GM12878 (cell line): ENCODE results near the gene PIAS1. TPM values are rescaled to one million over a fixed set of nuclear protein-coding genes. Genes with fewer than 3 reads are reported as not detected.

ENCODE experiments used
- ATAC-seq: fragments of 200-7000 bp; cut with Tn5 transposase; 3 replicates; pipeline ENCODE4 v1.9.1; 2020; ENCODE audit warnings: mild to moderate bottlenecking, moderate library complexity
- BruUV-seq: library from RNA; stranded (reverse); fragments of 400-500 nt; replicated peaks from 2 replicates; lab custom pipeline; 2021; lab: Mats Ljungman, UMichigan
- CTCF ChIA-PET: fragments of 300-600 bp; sonication (Branson Sonifier 250); formaldehyde crosslinking; extraction: SDS; loops from one replicate; lab custom pipeline; 2021; ENCODE audit warnings: inconsistent platforms; lab: Yijun Ruan, JAX
- POLR2A ChIA-PET: fragments of 350-600 bp; formaldehyde crosslinking; extraction: SDS; loops from one replicate; lab custom pipeline; 2021; ENCODE audit warnings: inconsistent platforms; lab: Charles Lee
- RAD21 ChIA-PET: fragments of 300-600 bp; sonication (Branson Sonifier 250); formaldehyde crosslinking; loops from one replicate; lab custom pipeline; 2023; ENCODE audit warnings: antibody characterized with exemption; ENCODE audit not compliant: unreplicated experiment; lab: Charles Lee
- SMC1A ChIA-PET: fragments of 300-600 bp; sonication (Branson Sonifier 250); formaldehyde crosslinking; loops from one replicate; lab custom pipeline; 2023; ENCODE audit not compliant: unreplicated experiment, uncharacterized antibody; lab: Charles Lee
- DNase-seq: peaks from one replicate; pipeline ENCODE4 v3.0.0-alpha.2; 2011; ENCODE audit warnings: low read depth, low spot score
- FAIRE-seq: peaks from 3 replicates; lab custom pipeline; 2011; peaks lifted over from hg19 to GRCh38; lab: Jason Lieb, UNC
- H2AFZ ChIP-seq: 2 replicates; pipeline ENCODE4 v1.6.0; 2011; ENCODE audit warnings: low read depth, low read length, control low read depth; ENCODE audit not compliant: control insufficient read depth
- H3K27ac ChIP-seq: 2 replicates; pipeline ENCODE4 v1.5.1; 2011; ENCODE audit warnings: control low read depth; ENCODE audit not compliant: control insufficient read depth, insufficient read depth
- H3K27me3 ChIP-seq, 2 experiments: replicated peaks in 1 of 2; 2 replicates each; pipeline versions ENCODE4 v1.6.0 to v1.6.1; 2011; ENCODE audit warnings: low read length in 1 of 2; ENCODE audit not compliant: control insufficient read depth in 2 of 2, insufficient read depth in 2 of 2
- H3K36me3 ChIP-seq, 2 experiments: 2 replicates each; pipeline ENCODE4 v1.5.1; 2011; ENCODE audit warnings: low read length in 1 of 2; ENCODE audit not compliant: control insufficient read depth in 2 of 2, insufficient read depth in 2 of 2
- H3K4me1 ChIP-seq: 2 replicates; pipeline ENCODE4 v1.6.1; 2011; ENCODE audit warnings: mild to moderate bottlenecking, low read length, moderate library complexity, mixed read lengths; ENCODE audit not compliant: control insufficient read depth, insufficient read depth
- H3K4me2 ChIP-seq: 2 replicates; pipeline ENCODE4 v1.6.0; 2011; ENCODE audit warnings: control low read depth; ENCODE audit not compliant: control insufficient read depth, insufficient read depth
- H3K4me3 ChIP-seq: fragments of 200-600 bp; sonication (generic); 2 replicates; pipeline ENCODE4 v1.5.1; 2016
- H3K79me2 ChIP-seq: 2 replicates; pipeline ENCODE4 v1.6.0; 2011; ENCODE audit warnings: low read length; ENCODE audit not compliant: control insufficient read depth, insufficient read depth
- H3K9ac ChIP-seq: 2 replicates; pipeline ENCODE4 v1.8.0; 2011; ENCODE audit warnings: low read length, control low read depth, mixed read lengths; ENCODE audit not compliant: control insufficient read depth, insufficient read depth
- H3K9me3 ChIP-seq: replicated peaks from 3 replicates; pipeline ENCODE4 v1.5.1; 2011; ENCODE audit warnings: mild to moderate bottlenecking, low read length; ENCODE audit not compliant: control insufficient read depth, insufficient read depth
- H4K20me1 ChIP-seq: 2 replicates; pipeline ENCODE4 v1.6.0; 2011; ENCODE audit not compliant: control insufficient read depth, insufficient read depth
- JUNB ChIP-seq: IDR thresholded peaks from 2 replicates; pipeline ENCODE4 v1.6.1; 2016; ENCODE audit warnings: antibody characterized with exemption, mild to moderate bottlenecking
- KLF5 ChIP-seq: fragments of 450-650 bp; IDR thresholded peaks from 2 replicates; pipeline ENCODE4 v1.6.1; 2014; ENCODE audit warnings: mild to moderate bottlenecking; ENCODE audit not compliant: partially characterized antibody
- NFIC ChIP-seq: IDR thresholded peaks from 2 replicates; pipeline ENCODE4 v1.6.1; 2012; ENCODE audit warnings: low read depth, mild to moderate bottlenecking, inconsistent platforms, low read length, moderate library complexity
- NR2C2 ChIP-seq: IDR thresholded peaks from 2 replicates; pipeline ENCODE4 v1.6.1; 2011; ENCODE audit warnings: borderline replicate concordance, low read depth; ENCODE audit not compliant: control insufficient read depth, insufficient read length
- PKNOX1 ChIP-seq: fragments of 450-650 bp; IDR thresholded peaks from 2 replicates; pipeline ENCODE4 v1.6.1; 2016; ENCODE audit warnings: mild to moderate bottlenecking
- POLR2AphosphoS2 ChIP-seq: IDR thresholded peaks from 2 replicates; pipeline ENCODE4 v1.6.1; 2011; ENCODE audit warnings: low read depth, mild to moderate bottlenecking, low read length, improper control_type of control experiment, moderate library complexity
- SP1 ChIP-seq: IDR thresholded peaks from one replicate; pipeline ENCODE4 v1.6.1; 2011; ENCODE audit warnings: low read depth, low read length
- SREBF1 ChIP-seq: IDR thresholded peaks from 2 replicates; pipeline ENCODE4 v1.6.1; 2012; ENCODE audit warnings: mild to moderate bottlenecking, low read length
- SUZ12 ChIP-seq: fragments of 200-600 bp; sonication (generic); IDR thresholded peaks from one replicate; pipeline ENCODE4 v1.6.1; 2018; ENCODE audit warnings: antibody characterized with exemption, mild to moderate bottlenecking; ENCODE audit not compliant: unreplicated experiment
- USF1 ChIP-seq: IDR thresholded peaks from 2 replicates; pipeline ENCODE4 v1.6.1; 2011; ENCODE audit warnings: borderline replicate concordance, low read depth, mild to moderate bottlenecking, moderate library complexity, mixed read lengths, low read length; ENCODE audit not compliant: insufficient read depth; ENCODE audit errors: extremely low read length
- WGBS: methylation state at CpG from one replicate; pipeline ENCODE4 v1.1.6; 2016; ENCODE audit warnings: low lambda C conversion rate; ENCODE audit not compliant: insufficient replicate concordance, insufficient coverage; ENCODE audit errors: missing lambda C conversion rate; 5-methylcytosine and 5-hydroxymethylcytosine counted together
- in situ Hi-C: fragments of 300-500 bp; cut with MboI; formaldehyde crosslinking; loops from 9 replicates; pipeline ENCODE4 v1.14.3; 2018; ENCODE audit warnings: mixed read lengths
- intact Hi-C: fragments of 100-400 bp; cut with micrococcal nuclease; formaldehyde crosslinking; loops from one replicate; pipeline ENCODE4 v1.14.2; 2022; ENCODE audit not compliant: unreplicated experiment
- polyA plus RNA-seq, 11 experiments: library from polyadenylated mRNA; depleted of rRNA in 4 of 11; unstranded in 6 of 11; stranded (reverse) in 5 of 11; fragments of >200 nt; fragmentation: Nextera tagmentation in 4 of 11; fragmentation: Illumina TruSeq in 1 of 11; extraction: Ambion mirVana in 4 of 11; extraction: Trizol in 1 of 11; gene quantifications; 1 replicate in 1 of 11; 2 replicates in 10 of 11; pipeline versions ENCODE4 v1.2.1 to v1.2.3, GENCODE V29; 2011 to 2016; ENCODE audit warnings: inconsistent platforms in 2 of 11, missing spikeins in 2 of 11, low read depth in 1 of 11
- total RNA-seq, 4 experiments: library from RNA; depleted of rRNA in 3 of 4; stranded (reverse); fragments of >200 nt in 3 of 4; fragmentation: Illumina TruSeq in 1 of 4; extraction: Trizol in 1 of 4; gene quantifications; 2 replicates each; pipeline versions ENCODE4 v1.2.1 to v1.2.3, GENCODE V29; 2013 to 2021

Gene PIAS1
- total and polyA plus RNA-seq, 10 of the 15 experiments (the other 5 are each of a cell fraction or from before 2014, with no cell fraction given) = 20.2 to 96.3 (median 37.0) TPM

- FAIRE-seq = no peak
- no peak for DNase-seq
- Histone ChIP-seq H2AFZ (no peak overlapping the region), H3K27ac (no peak overlapping the region), H3K4me1 (no peaks in the 10 kb centered on the region; the same call in 1 of the 2 replicates), H3K27me3 (no peaks in the 10 kb centered on the region), H3K9me3 (peaks cover 2% of the 10 kb centered on the region; the same call in 2 of the 3 replicates), H3K9ac (no peak overlapping the region), H3K4me3 (no peak overlapping the region; the same call in 1 of the 2 replicates), H3K36me3 (peaks cover 0 to 17% of the 10 kb centered on the region in 2 experiments; a peak in 2 of 4 replicates), H3K4me2 (peak overlapping the region; percentile 33), H3K79me2 (peaks cover 100% of the 10 kb centered on the region), H4K20me1 (no peaks in the 10 kb centered on the region)
- SMC1A ChIA-PET = interaction anchor here (0.9 to 1.0 kb wide), 3 partner anchors 29 to 198 kb away, joined by 3 to 4 read pairs (median 3); no protein-coding TSS in a partner anchor
- ATAC-seq = no peak
- WGBS = 63% methylated on average over 2 of the region's 2 CpGs
- intact Hi-C loops (no loop called here), in situ Hi-C loops (no loop called here)
- no TSS peak for BruUV-seq
- TF ChIP-seq USF1 (no peak), SP1 (no peak), SREBF1 (no peak), SUZ12 (no peak), KLF5 (no peak), JUNB (no peak), NFIC (no peak), PKNOX1 (no peak), NR2C2 (no peak), POLR2AphosphoS2 (no peak)
- POLR2A ChIA-PET = interaction anchor here (0.5 to 0.6 kb wide), 2 partner anchors 86 to 219 kb away, joined by 3 read pairs; no protein-coding TSS in a partner anchor
- RAD21 ChIA-PET = no interaction called here
- CTCF ChIA-PET = no interaction called here
These were observed 7.1 kb downstream of the PIAS1 start for GRCh38 chr15:68061171-68061570.
